Measurements from ENCODE around the gene RFXANK. TPM values are rescaled to one million over a fixed set of nuclear protein-coding genes. Genes with fewer than 3 reads are reported as not detected.

RFXANK gene
- total RNA-seq, 1 experiment from 2014 or later = 78.7 TPM

- TF ChIP-seq FOXP4 (CRISPR knock-in tag; IDR thresholded peaks at IDR 0.05) (peak; percentile 95), ZNF232 (CRISPR knock-in tag; IDR thresholded peaks at IDR 0.05) (peak; percentile 75; the same call in 1 of the 2 replicates), ZSCAN18 (CRISPR knock-in tag; IDR thresholded peaks at IDR 0.05) (no peak), NFATC4 (CRISPR knock-in tag; IDR thresholded peaks at IDR 0.05) (no peak), ZBTB21 (CRISPR knock-in tag; IDR thresholded peaks at IDR 0.05; ENCODE audit: borderline replicate concordance) (peak; percentile 62; the same call in 1 of the 2 replicates), ATF2 (CRISPR knock-in tag; IDR thresholded peaks at IDR 0.05; ENCODE audit: borderline replicate concordance, low read depth) (no peak), ZMAT4 (CRISPR knock-in tag; IDR thresholded peaks at IDR 0.05) (no peak), ZNF671 (CRISPR knock-in tag; IDR thresholded peaks at IDR 0.05) (no peak), ZNF263 (CRISPR knock-in tag; IDR thresholded peaks at IDR 0.05; ENCODE audit: low read depth) (no peak), E2F5 (CRISPR knock-in tag; IDR thresholded peaks at IDR 0.05) (0 out of 2 replicates have a peak, but pooled peaks have one; percentile 30), HMGA2 (CRISPR knock-in tag; IDR thresholded peaks at IDR 0.05) (no peak), STAT6 (CRISPR knock-in tag; conservative IDR thresholded peaks at IDR 0.05; ENCODE audit: low read depth) (no peak), SMAD3 (CRISPR knock-in tag; IDR thresholded peaks at IDR 0.05; ENCODE audit: borderline replicate concordance) (peak; percentile 86; the same call in 1 of the 2 replicates), ZNF121 (CRISPR knock-in tag; IDR thresholded peaks at IDR 0.05) (no peak), MYBL2 (CRISPR knock-in tag; IDR thresholded peaks at IDR 0.05) (no peak), JUN (CRISPR knock-in tag; IDR thresholded peaks at IDR 0.05) (peak; percentile 91; the same call in 1 of the 2 replicates), ZNF416 (CRISPR knock-in tag; IDR thresholded peaks at IDR 0.05) (no peak), CDX4 (CRISPR knock-in tag; IDR thresholded peaks at IDR 0.05; ENCODE audit: borderline replicate concordance) (no peak), PRRX2 (CRISPR knock-in tag; IDR thresholded peaks at IDR 0.05) (no peak), USF1 (CRISPR knock-in tag; IDR thresholded peaks at IDR 0.05) (peak; percentile 76; the same call in 1 of the 2 replicates), IRF2 (CRISPR knock-in tag; IDR thresholded peaks at IDR 0.05; ENCODE audit: borderline replicate concordance, low read depth) (no peak), NR2C2 (CRISPR knock-in tag; IDR thresholded peaks at IDR 0.05) (no peak), RELA (CRISPR knock-in tag; IDR thresholded peaks at IDR 0.05; ENCODE audit: borderline replicate concordance) (no peak), USF2 (CRISPR knock-in tag; IDR thresholded peaks at IDR 0.05) (no peak), ELF4 (CRISPR knock-in tag; IDR thresholded peaks at IDR 0.05; ENCODE audit: low read depth) (no peak), ATF3 (CRISPR knock-in tag; conservative IDR thresholded peaks at IDR 0.05) (no peak), NFE2L1 (CRISPR knock-in tag; IDR thresholded peaks at IDR 0.05) (peak; percentile 79; the same call in 1 of the 2 replicates), NR3C1 (CRISPR knock-in tag; conservative IDR thresholded peaks at IDR 0.05; ENCODE audit: low read depth) (0 out of 2 replicates have a peak, but pooled peaks have one; percentile 36)
Observed at GRCh38 chr19:19214892-19215291, 22.8 kb downstream of the RFXANK start (continued).
